Chondrocyte (in vitro differentiated cells): ENCODE data around the gene ADCYAP1. TPM values are rescaled to one million over a fixed set of nuclear protein-coding genes. Genes with fewer than 3 reads are reported as not detected.

Source experiments
- DNase-seq: peaks from one replicate; pipeline ENCODE4 v3.0.0; 2021; ENCODE audit warnings: mixed read lengths, low spot score
- H3K27ac Mint-ChIP-seq: one replicate; pipeline ENCODE4 v1.8.0; 2021; ENCODE audit warnings: mild to moderate bottlenecking, moderate library complexity, mixed read lengths; ENCODE audit not compliant: unreplicated experiment
- H3K27me3 Mint-ChIP-seq: 2 replicates; pipeline ENCODE4 v1.8.0; 2021; ENCODE audit warnings: low read depth, mixed read lengths
- H3K36me3 Mint-ChIP-seq: 2 replicates; pipeline ENCODE4 v1.8.0; 2021; ENCODE audit warnings: low read depth, mixed read lengths
- H3K4me1 Mint-ChIP-seq: 2 replicates; pipeline ENCODE4 v1.8.0; 2021; ENCODE audit warnings: low read depth, mild to moderate bottlenecking, mixed read lengths
- H3K4me3 Mint-ChIP-seq: one replicate; pipeline ENCODE4 v1.8.0; 2021; ENCODE audit warnings: mild to moderate bottlenecking, moderate library complexity, mixed read lengths; ENCODE audit not compliant: unreplicated experiment
- H3K9me3 Mint-ChIP-seq: 2 replicates; pipeline ENCODE4 v1.8.0; 2021; ENCODE audit warnings: low read depth, mixed read lengths
- CTCF ChIP-seq: fragments of 200-600 bp; sonication (generic); IDR thresholded peaks from 2 replicates; pipeline ENCODE4 v1.5.0; 2021; ENCODE audit warnings: antibody characterized with exemption, mild to moderate bottlenecking, moderate library complexity
- total RNA-seq: library from RNA; stranded (reverse); gene quantifications from 3 replicates; pipeline ENCODE4 v1.2.1, GENCODE V29; 2021

The ADCYAP1 gene
- total RNA-seq, 1 donor from 2014 or later: not detected

GRCh38 chr18:906416-907114, 1.9 kb downstream of the ADCYAP1 start:
- no peaks in the 10 kb centered on the region for H3K36me3 Mint-ChIP-seq

GRCh38 chr18:907115-907884, 2.6 kb downstream of the ADCYAP1 start:
- no peak overlapping the region for H3K27ac Mint-ChIP-seq
- peaks cover 31% of the 10 kb centered on the region for H3K4me1 Mint-ChIP-seq
- TF ChIP-seq CTCF: no peak
- no peak for DNase-seq
- H3K27me3 Mint-ChIP-seq: peaks cover 72% of the 10 kb centered on the region
- no peaks in the 10 kb centered on the region for H3K36me3 Mint-ChIP-seq
- H3K9me3 Mint-ChIP-seq: no peaks in the 10 kb centered on the region
- peak overlapping the region; percentile 57 for H3K4me3 Mint-ChIP-seq

More at GRCh38 chr18:906416-907114, 1.9 kb downstream of the ADCYAP1 start:
- H3K4me1 Mint-ChIP-seq: peaks cover 31% of the 10 kb centered on the region
- H3K27me3 Mint-ChIP-seq: peaks cover 75% of the 10 kb centered on the region
- H3K9me3 Mint-ChIP-seq: no peaks in the 10 kb centered on the region
- no peak for TF ChIP-seq CTCF
- no peak overlapping the region for H3K27ac Mint-ChIP-seq
- no peak for DNase-seq
- peak overlapping the region; percentile 41 for H3K4me3 Mint-ChIP-seq

GRCh38 chr18:907885-908757, 3.5 kb downstream of the ADCYAP1 start:
- no peak for TF ChIP-seq CTCF
- no peaks in the 10 kb centered on the region for H3K36me3 Mint-ChIP-seq
- no peak overlapping the region for H3K27ac Mint-ChIP-seq
- H3K4me1 Mint-ChIP-seq: peaks cover 31% of the 10 kb centered on the region
- peaks cover 71% of the 10 kb centered on the region for H3K27me3 Mint-ChIP-seq
- H3K9me3 Mint-ChIP-seq: no peaks in the 10 kb centered on the region
- peak overlapping the region; percentile 60 for H3K4me3 Mint-ChIP-seq
- no peak for DNase-seq

- H3K9me3 Mint-ChIP-seq: no peaks in the 10 kb centered on the region
- H3K36me3 Mint-ChIP-seq: no peaks in the 10 kb centered on the region
- peaks cover 28% of the 10 kb centered on the region for H3K4me1 Mint-ChIP-seq
- no peak for TF ChIP-seq CTCF
- no peak overlapping the region for H3K27ac Mint-ChIP-seq
- DNase-seq: no peak
- peaks cover 67% of the 10 kb centered on the region for H3K27me3 Mint-ChIP-seq
- peak overlapping the region; percentile 60 for H3K4me3 Mint-ChIP-seq
These were observed 4.4 kb downstream of the ADCYAP1 start for GRCh38 chr18:908758-909724.
